ENCODE measurements around the gene FAM163A.

Gene FAM163A

DNA sequence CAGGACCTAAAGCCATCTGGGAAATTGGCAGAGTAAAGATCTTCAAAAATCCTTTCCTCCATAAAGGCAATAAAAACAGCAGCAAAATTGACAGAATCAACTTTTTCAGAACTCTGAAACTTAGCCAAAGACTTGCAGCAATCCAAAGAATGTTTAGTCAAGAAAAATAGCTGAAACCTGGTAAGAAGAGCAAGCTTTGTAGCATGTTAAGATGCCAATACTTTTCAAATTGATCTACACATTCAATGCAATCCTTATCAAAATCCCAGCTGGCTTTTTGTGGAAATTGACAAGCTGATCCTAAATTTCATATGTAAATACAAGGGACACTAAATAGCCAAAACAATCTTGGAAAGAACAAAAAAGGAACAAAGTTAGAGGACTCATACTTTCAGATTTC lies 23.8 kb upstream of the FAM163A start:
- H3K9me3 ChIP-seq (ENCODE audit: control insufficient read depth, insufficient read depth, low read length): peaks cover 12% of the 10 kb centered on the region
- no peak overlapping the region for H3K27ac ChIP-seq (ENCODE audit: low read depth, low read length)
- H3K4me1 ChIP-seq (ENCODE audit: control insufficient read depth, low read length): no peaks in the 10 kb centered on the region
- no peaks in the 10 kb centered on the region for H4K20me1 ChIP-seq (ENCODE audit: control insufficient read depth, insufficient read depth, low read depth, low read length)
- no peaks in the 10 kb centered on the region for H3K79me2 ChIP-seq (ENCODE audit: control insufficient read depth, low read length)
- H3K27me3 ChIP-seq (ENCODE audit: control insufficient read depth, low read length): no peaks in the 10 kb centered on the region
- H3K9me2 ChIP-seq (replicated peaks; ENCODE audit: control insufficient read depth, low read length): no peaks in the 10 kb centered on the region
- no peak overlapping the region for H3K4me3 ChIP-seq (ENCODE audit: low read length)
- no peak overlapping the region for H3K4me2 ChIP-seq (ENCODE audit: low read length)
- TF ChIP-seq EZH2phosphoT487 (IDR thresholded peaks at IDR 0.05; ENCODE audit: borderline replicate concordance, low read length): no peak
- no peaks in the 10 kb centered on the region for H3K36me3 ChIP-seq (ENCODE audit: control insufficient read depth, low read length)
- H3F3A ChIP-seq (ENCODE audit: control insufficient read depth, insufficient read depth): no peaks in the 10 kb centered on the region

DNA sequence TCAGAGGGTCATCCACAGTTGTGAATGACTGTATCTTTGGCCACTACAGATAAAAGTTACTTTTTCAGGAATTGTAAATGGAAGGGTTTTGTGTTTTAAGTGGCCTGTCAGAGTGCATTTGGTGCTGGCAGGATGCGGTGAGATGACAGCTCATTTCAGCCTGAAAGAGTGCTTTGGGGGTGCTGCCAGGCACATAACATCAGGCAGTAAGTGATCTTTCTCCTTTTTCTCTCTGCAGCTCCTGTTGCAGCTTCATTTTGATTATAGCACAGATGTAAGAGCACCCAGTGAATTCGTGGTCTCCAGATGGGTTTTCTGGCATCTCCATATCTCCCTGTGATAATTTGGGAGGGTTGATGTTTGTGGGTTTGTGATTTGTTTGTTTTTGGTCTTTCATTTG lies 14.8 kb upstream of the FAM163A start:
- Histone ChIP-seq H3K9me2 (replicated peaks; ENCODE audit: control insufficient read depth, low read length) (no peaks in the 10 kb centered on the region), H3K27ac (ENCODE audit: low read depth, low read length) (no peak overlapping the region), H3K27me3 (ENCODE audit: control insufficient read depth, low read length) (peaks cover 5% of the 10 kb centered on the region; the same call in 1 of the 2 replicates)

DNA sequence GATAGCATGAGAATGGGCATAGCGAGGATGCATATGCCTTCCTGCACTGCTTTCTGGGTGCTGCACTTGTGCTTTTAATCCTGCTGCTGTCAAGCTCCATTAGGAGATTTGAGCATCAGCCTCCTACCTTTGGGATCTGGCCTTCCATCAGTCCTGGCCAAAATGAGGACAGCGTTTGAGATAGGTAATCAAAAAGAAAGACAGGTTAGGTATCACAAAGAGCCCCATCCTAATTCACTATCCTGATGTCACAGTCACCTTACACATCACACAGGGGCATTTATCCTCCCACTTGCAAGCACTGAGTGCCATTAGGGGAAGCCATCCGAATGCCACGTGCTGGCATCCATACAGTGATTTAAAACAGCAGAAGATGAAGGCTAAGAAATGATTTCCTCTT lies 13.2 kb upstream of the FAM163A start:
- Histone ChIP-seq H3K9me3 (ENCODE audit: control insufficient read depth, insufficient read depth, low read length) (no peaks in the 10 kb centered on the region), H3F3A (ENCODE audit: control insufficient read depth, insufficient read depth) (no peaks in the 10 kb centered on the region), H3K36me3 (ENCODE audit: control insufficient read depth, low read length) (no peaks in the 10 kb centered on the region), H3K79me2 (ENCODE audit: control insufficient read depth, low read length) (no peaks in the 10 kb centered on the region), H3K4me2 (ENCODE audit: low read length) (no peak overlapping the region), H3K27ac (ENCODE audit: low read depth, low read length) (no peak overlapping the region), H4K20me1 (ENCODE audit: control insufficient read depth, insufficient read depth, low read depth, low read length) (no peaks in the 10 kb centered on the region), H3K9me2 (replicated peaks; ENCODE audit: control insufficient read depth, low read length) (no peaks in the 10 kb centered on the region), H3K4me1 (ENCODE audit: control insufficient read depth, low read length) (no peaks in the 10 kb centered on the region), H3K27me3 (ENCODE audit: control insufficient read depth, low read length) (peaks cover 5% of the 10 kb centered on the region; the same call in 1 of the 2 replicates), H3K4me3 (ENCODE audit: low read length) (no peak overlapping the region)
- TF ChIP-seq, protein P1, sequence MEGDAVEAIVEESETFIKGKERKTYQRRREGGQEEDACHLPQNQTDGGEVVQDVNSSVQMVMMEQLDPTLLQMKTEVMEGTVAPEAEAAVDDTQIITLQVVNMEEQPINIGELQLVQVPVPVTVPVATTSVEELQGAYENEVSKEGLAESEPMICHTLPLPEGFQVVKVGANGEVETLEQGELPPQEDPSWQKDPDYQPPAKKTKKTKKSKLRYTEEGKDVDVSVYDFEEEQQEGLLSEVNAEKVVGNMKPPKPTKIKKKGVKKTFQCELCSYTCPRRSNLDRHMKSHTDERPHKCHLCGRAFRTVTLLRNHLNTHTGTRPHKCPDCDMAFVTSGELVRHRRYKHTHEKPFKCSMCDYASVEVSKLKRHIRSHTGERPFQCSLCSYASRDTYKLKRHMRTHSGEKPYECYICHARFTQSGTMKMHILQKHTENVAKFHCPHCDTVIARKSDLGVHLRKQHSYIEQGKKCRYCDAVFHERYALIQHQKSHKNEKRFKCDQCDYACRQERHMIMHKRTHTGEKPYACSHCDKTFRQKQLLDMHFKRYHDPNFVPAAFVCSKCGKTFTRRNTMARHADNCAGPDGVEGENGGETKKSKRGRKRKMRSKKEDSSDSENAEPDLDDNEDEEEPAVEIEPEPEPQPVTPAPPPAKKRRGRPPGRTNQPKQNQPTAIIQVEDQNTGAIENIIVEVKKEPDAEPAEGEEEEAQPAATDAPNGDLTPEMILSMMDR (IDR thresholded peaks at IDR 0.05; ENCODE audit: low read depth, low read length, poor library complexity, severe bottlenecking): no peak
- no peak for TF ChIP-seq EZH2phosphoT487 (IDR thresholded peaks at IDR 0.05; ENCODE audit: borderline replicate concordance, low read length)

More for the DNA sequence above, 14.8 kb upstream of the FAM163A start:
- Histone ChIP-seq H4K20me1 (ENCODE audit: control insufficient read depth, insufficient read depth, low read depth, low read length) (no peaks in the 10 kb centered on the region), H3F3A (ENCODE audit: control insufficient read depth, insufficient read depth) (no peaks in the 10 kb centered on the region), H3K9me3 (ENCODE audit: control insufficient read depth, insufficient read depth, low read length) (no peaks in the 10 kb centered on the region), H3K4me3 (ENCODE audit: low read length) (no peak overlapping the region), H3K79me2 (ENCODE audit: control insufficient read depth, low read length) (no peaks in the 10 kb centered on the region), H3K36me3 (ENCODE audit: control insufficient read depth, low read length) (no peaks in the 10 kb centered on the region), H3K4me2 (ENCODE audit: low read length) (no peak overlapping the region), H3K4me1 (ENCODE audit: control insufficient read depth, low read length) (no peaks in the 10 kb centered on the region)
- TF ChIP-seq EZH2phosphoT487 (IDR thresholded peaks at IDR 0.05; ENCODE audit: borderline replicate concordance, low read length): no peak
- TF ChIP-seq, protein P1 (IDR thresholded peaks at IDR 0.05; ENCODE audit: low read depth, low read length, poor library complexity, severe bottlenecking): no peak

DNA sequence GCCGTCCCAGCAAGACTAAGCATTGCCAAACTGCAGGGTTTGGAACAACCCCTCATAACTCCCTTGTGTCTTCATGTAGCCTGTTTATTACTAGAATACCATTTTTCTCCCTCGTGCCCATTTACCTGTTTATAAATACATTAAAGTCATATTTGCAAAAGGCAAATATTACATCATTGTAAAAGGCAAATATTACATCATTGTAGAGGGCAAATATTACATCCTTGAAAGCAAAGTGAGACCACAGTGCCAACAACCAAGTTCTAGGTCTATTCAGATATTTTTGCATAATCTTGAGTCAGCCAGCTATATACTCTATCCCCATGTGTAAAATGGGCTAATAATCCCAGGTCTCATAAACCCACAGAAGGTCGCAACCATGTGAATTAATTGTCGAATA lies 11.4 kb upstream of the FAM163A start:
- H3K27ac ChIP-seq (ENCODE audit: low read depth, low read length): no peak overlapping the region
- H3F3A ChIP-seq (ENCODE audit: control insufficient read depth, insufficient read depth): no peaks in the 10 kb centered on the region
- H3K9me3 ChIP-seq (ENCODE audit: control insufficient read depth, insufficient read depth, low read length): no peaks in the 10 kb centered on the region
- H3K4me2 ChIP-seq (ENCODE audit: low read length): no peak overlapping the region
- H3K36me3 ChIP-seq (ENCODE audit: control insufficient read depth, low read length): no peaks in the 10 kb centered on the region
- peaks cover 5% of the 10 kb centered on the region; the same call in 1 of the 2 replicates for H3K27me3 ChIP-seq (ENCODE audit: control insufficient read depth, low read length)
- no peak overlapping the region for H3K4me3 ChIP-seq (ENCODE audit: low read length)
- no peaks in the 10 kb centered on the region for H3K9me2 ChIP-seq (replicated peaks; ENCODE audit: control insufficient read depth, low read length)
- no peaks in the 10 kb centered on the region for H4K20me1 ChIP-seq (ENCODE audit: control insufficient read depth, insufficient read depth, low read depth, low read length)
- no peaks in the 10 kb centered on the region for H3K79me2 ChIP-seq (ENCODE audit: control insufficient read depth, low read length)
- no peaks in the 10 kb centered on the region for H3K4me1 ChIP-seq (ENCODE audit: control insufficient read depth, low read length)
- no peak for TF ChIP-seq EZH2phosphoT487 (IDR thresholded peaks at IDR 0.05; ENCODE audit: borderline replicate concordance, low read length)
- TF ChIP-seq, protein P1 (IDR thresholded peaks at IDR 0.05; ENCODE audit: low read depth, low read length, poor library complexity, severe bottlenecking): no peak

All from DOHH2 (cell line).